ENCODE measurements around the gene EPB42.

EPB42 gene

DNA sequence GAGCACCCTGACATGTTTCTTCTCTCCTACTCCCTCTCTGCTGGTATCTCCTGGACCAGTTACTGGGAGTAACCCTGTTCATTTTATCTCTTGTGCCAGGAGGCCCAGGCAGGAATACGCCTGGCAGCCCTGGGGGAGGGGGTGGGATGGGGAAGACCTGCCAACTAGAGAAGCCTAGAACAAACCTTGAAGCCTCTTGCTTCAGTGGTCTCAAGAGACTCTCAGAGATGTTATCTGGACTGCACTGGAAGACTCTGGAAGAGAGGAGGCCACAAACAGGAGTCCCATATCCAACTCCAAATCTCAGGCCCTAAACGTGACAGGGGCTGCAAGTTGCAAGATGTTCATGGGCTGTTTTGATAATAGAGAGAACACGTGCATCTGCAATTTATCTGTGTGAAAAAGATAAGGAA lies at the start of gene EPB42:
Gene EPB42, minus strand, starts transcription at position 28 of the 413 bp plus-strand sequence. CDS start 193 bp downstream, outside the sequence.
- DNase-seq: no peak

DNA sequence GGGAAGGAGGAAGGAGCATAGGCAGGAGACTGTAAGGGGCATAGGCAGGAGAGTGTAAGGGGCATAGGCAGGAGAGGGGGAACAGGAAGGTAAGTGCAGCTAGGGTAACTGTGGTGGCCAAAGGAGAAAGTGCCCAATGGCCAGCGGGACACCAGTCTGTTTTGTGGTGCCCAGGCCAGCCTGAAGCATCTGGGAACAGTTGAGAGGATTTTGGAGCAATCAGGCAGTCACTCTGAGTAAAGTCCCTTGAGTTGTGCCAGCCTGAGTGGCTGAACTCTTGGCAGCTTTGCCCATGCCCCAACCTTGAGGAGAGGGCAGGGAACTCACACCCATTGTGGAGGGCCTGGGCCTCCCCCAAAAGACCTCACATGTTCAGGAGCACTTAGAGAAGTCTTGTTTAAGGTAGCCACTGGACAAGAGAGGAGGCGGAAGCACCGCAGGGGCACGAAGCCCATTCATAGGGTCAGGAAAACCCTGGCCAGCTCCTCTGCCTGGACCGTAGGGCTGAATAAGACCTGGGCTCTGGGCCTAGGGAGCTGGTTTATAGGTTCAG lies 49.4 kb upstream of the EPB42 start:
- DNase-seq: no peak

DNA sequence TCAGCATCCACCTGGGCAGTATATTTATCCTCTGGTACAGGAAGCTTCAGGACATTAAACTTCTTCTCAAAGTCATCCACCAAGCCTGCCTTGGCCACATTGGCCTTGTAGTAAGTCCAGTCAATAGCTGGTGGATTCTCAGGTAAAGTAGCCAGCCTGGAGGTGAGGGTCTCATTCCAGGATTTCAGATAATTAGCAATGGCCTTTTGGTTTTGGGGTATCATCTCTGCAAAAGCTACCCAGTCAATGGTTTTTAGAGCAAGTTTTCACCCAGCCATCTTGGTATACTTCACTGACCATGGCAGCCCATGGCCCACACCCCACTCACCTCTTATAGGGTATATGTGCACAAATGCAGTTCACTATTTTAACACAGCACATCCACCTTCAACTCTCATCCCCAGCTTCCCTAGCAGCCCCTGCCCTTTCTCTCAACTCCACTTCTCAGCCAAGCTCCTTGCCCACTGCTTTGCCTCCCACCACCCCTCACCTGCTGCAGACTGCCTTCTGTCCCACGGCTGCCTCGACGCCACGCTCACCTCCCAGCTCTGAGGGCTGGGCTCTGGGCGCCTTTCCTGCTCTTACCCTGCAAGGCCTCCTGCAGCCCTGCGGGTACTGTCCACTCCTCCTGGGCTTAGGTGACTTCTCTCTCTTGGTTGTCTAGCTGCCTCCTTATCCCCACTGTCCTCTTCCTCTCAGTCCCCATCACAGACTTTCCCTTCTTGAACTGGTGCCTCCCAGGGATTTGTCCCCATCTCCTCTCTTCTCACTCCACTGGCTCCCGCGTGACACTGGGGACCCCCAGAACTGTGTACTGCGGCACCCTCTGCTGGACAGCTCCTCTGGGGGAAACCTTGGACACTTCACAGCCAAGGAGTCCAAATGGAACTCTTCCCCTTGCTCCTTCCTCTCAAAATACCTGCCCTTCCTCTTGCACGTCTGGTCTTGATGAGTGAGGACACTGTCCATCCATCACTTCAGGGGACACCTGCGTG lies 47.6 kb upstream of the EPB42 start:
- no peak for DNase-seq

DNA sequence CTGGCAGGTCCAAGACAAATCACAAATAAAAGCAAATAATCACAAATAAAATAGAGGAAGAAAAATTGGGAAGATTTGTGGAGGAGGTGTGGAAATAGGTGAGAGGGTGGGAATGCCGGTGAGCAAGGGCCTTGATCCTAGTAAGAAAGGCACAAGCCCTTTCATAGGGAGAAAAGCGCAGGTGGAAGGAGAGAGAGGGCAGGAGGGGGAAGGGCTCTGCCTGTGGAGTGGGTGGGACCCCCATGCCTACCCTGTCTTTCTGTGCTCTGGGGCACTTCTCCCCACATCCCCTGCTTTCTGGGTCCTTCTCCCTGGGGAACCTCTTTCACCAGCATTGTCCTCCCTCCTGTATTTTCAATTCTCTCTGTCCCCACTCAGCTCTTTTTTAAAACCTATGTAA lies 46.6 kb upstream of the EPB42 start:
- DNase-seq: no peak

DNA sequence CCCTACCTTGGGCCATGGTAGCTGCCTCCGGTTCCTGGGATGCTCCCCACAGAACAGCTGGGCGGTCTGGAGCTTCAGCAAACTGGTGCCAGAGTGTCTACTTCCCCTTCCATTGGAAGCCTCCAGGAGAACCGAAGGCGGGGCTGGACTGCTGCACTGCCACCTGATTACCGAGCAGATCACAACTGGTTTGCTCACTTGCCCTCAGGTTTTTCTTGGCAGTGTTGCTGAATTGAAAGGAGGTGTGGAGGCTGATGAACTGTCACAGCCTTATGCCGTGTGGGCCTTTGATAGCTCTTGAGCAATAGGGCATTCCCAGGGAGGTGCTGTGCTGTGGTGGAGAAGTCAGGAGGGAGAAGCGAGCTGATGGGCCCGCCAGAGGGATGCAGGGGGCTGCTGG lies 46.0 kb upstream of the EPB42 start, which contains the start of gene TGM5:
Gene TGM5, minus strand, starts transcription at position 95 of the 400 bp plus-strand sequence. Its CDS starts 79 bp downstream, at position 16.
- DNase-seq: no peak

DNA sequence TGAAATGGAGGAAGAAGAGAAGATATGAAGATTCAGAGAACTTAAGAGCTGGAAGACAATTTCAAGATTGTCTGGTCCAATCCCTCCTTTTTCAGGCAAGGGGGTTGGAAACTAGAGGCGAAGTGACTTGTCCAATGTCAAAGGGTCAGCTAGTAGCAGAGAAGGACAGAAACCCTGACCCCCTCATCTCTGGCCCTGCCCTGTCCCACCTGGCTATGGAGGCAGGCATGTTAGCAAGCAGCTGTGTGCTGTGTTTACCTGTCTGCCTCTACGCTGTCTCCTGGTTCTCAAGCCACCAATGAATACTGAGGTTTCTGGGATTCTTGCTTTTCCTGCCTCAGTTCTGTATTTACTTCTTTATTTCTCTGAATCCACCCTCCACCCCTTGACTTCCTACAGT lies 45.6 kb upstream of the EPB42 start:
- DNase-seq: no peak

DNA sequence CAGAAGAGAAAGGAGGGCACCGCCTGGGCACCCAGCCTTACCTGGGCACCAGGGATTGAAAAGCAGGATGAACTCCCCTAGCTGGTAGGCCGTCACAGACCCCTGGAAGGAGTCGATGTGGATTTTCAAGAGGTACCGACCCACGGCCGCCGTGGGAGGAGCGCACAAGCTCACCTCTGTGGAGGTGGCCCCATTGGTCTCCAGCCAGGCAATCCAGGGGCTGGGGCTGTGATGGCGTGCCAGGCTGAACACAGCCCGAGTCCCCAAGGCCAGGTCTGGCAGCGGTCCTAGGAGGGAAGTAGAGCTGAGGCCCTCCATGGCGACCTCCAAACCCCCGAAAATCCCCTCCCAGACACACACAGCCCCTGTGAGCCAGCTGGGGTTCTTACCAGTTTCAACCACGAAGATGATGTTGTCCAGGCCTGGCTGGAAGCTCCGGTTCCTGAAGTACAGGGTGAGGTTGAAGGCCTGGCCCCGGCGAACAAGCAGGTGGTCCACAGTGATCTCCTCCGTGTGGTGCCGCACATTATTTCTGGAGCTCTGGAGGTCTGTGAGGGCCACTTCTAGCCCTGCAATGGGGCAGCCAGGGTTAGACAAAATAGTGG lies 39.3 kb upstream of the EPB42 start:
- no peak for DNase-seq

DNA sequence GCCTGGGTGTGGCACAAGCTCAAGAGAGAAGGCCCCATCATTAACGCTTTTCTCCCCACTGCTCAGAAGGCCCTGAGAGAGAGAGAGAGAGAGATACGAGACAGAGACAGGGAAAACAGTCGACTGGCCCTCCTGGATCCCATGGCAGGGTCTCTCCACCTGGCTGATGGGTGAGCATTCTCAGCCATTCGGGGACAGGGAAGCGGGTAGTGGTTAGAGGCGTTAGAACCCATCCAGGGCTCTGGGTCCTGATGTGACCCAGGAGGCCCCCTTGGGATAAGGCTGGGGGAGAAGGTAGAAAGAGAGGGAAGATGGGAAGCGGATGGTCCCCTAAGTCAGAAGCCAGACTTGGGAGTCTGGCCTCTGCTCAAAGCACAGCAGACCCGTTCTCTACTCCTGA lies 38.0 kb upstream of the EPB42 start:
- no peak for DNase-seq

DNA sequence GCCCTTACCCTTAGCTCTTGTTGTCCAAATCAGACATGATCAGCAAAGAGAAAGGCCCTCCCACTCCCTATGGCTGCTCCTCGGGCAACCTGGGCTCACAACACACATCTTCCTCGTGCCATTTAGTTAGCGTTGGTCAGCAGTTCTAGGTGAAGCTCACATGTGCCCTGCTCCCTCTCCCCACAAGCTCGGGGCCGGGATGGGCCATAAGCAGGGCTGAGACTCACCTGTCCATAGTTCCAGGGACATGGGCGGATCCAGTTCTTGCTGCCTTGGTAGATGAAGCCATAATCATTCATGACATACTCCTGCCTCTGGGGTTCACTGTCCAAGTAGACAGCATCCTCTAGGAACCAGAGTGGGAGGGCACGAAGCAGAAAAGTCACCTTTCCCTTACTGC lies 35.5 kb upstream of the EPB42 start:
- no peak for DNase-seq

DNA sequence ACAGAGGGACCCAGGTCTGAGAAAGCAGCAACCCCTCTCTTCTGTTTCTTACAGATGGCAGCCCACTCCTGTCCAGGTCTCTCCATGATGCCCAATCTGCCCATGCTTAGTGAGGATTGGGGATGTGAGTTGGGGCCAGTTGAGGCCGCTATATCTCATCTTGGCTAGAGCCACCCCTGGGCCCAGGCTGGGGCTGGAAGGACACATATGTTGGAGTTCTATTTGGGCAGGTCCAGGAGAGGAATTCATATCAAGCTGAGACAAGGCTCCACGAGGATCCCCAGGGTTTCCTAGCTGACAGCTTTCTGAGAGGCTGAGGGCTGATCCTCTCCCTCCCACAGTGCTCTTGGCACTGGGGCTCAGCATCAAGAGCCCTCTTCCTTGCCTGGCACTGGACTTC lies 34.6 kb upstream of the EPB42 start:
- DNase-seq: no peak

DNA sequence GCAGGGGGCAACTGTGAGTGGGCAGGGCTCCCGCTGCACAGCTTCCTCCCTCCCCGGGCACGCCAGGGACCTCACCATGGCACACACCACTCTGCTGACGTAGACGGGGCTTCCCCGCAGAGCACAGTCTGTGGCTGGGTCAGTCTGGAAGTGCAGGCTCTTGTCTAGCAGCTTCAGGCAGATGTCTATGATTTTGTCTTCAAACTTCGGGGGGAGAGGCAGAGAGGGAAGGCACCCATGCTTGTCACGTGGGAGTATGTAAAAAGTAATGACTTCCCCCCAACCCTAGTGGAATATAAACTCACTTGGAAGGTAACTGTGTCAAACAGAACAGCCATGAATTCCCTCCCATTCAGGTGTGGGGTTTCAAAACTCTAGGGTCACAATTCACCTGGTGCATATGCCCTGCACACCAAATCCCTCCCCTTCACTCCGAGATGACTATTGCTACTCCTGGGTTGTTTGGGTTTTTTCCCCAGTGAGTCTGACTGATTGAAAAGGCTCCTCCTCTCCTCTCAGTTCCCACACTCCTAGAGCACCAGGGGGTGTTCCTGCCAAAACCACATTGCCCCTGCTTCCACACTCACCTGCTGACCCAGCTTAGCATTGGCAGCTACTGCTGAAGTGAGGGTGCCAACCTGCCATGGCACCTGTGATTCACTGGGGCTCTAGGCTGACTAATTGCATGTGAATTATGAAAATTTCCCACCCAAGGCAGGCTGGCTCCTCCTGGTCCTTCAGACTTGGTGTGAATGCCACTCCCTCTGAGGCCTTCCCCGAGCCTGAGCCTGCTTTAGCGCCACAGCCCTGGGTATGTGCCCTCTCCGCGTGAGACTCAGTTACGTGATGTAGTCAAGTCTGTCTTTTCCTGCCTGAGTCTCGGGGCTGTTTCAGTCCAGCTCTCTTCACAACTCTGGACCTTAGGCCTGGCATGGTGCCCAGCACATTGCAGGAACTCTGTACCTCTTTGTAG lies 32.9 kb upstream of the EPB42 start:
- peak; percentile 7 for DNase-seq

DNA sequence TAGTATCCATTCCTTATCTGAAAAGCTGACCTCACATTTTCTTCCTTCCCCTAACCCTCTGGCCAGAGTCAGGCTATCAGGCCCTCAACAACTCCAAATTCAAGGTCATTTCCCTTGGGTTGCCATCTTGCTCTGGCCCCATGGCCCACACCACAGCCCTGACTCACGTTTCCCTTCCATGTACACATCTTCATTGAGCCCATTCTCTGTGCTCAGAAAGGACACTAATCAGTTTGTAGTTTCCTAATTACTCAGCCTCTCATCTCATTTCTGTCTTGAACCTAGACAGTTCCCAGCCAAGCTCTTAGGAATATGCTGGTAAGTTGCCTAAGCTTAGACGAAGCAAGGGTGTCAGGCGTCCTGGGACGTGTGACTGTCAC lies 31.0 kb upstream of the EPB42 start:
- DNase-seq: no peak

DNA sequence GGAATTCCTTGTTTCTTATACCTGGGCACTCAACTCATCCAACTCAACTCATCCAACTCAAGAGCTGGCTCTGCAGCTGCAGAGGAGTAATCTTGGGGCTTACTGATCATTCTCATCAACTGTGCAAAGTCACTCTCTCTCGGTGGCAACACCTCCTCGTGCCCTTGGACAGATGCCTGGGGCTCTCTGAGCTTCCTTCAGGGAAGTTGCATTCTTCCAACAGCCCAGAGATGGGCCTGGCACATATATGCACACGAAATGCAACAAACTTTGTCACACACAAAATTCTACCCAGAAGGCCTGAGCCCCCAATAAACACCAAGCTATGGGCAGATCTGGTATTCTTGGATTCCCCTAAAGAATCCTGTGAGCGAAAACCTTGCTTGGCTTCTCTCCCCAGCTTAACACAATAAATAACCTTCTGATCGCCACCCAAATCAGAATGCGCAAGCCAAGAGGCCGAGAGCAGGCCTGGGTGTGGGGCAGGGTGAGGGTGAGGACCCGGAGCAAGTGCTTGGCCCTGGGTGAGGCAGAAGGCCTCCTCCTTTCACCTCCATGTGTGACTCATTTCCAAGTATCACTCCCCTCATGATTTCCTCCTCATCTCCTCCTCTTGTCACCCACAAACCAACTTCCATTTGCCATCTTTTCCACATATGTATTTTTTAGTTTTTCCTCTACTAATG lies 30.5 kb upstream of the EPB42 start:
- no peak for DNase-seq

DNA sequence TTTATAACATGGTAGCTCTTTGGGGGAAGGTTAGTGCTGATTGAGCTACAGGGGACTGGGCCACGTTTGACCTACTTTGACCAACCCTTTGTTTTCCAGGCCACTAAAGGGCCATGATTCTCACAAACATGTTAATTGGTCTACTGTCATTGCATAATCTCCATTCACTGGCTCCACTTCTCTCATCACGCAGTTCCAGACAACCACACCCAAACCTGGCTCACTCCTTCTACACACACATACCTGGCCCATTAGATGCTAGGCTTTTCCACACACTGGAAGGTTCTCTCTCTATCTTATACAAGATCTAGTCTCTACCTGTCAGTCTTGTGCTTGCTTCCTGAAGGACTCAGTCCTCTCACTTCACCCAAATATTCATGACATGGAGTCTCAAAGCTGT lies 30.0 kb upstream of the EPB42 start:
- DNase-seq: no peak

DNA sequence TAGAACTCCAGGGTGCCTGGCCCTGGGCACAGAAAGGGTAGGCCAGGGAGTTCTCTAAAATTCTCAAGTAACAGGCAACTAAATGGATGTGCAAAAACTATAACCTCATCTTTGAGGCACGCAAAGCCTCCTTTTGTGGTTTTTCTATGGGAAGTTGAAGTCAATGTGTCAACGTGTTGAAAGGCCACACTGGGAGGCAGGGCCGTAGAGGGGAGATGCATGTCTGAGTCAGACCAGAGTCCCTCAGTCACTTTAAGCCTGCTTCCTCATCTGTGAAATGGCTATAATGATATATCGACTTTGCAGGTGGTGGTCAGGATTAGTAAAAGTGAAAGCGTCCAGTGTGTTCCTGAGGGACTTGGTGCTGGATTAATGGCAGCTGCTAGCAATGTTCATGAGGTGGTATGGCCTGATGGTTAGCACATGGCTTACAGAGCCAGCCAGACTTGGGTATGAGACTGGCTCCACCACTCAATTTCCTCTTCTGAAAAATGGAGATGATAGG lies 28.9 kb upstream of the EPB42 start:
- no peak for DNase-seq

DNA sequence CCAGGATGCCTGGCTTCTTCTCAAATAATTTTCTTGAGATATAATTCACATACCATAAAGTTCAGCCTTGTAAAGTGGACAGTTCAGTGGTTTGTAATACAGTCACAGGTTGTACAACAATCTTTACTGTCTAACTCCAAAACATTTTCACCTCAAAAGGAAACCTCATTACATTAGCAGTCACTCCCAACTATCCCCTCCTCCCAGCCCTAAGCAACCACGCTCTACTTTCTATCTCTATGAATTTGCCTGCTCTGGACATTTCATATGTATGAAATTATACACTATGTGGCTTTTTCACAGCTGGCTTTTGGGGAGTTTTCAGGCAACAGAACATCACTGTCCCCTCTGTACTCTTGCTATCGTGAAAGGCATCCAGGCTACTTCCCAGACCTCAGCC lies 28.4 kb upstream of the EPB42 start:
- no peak for DNase-seq

DNA sequence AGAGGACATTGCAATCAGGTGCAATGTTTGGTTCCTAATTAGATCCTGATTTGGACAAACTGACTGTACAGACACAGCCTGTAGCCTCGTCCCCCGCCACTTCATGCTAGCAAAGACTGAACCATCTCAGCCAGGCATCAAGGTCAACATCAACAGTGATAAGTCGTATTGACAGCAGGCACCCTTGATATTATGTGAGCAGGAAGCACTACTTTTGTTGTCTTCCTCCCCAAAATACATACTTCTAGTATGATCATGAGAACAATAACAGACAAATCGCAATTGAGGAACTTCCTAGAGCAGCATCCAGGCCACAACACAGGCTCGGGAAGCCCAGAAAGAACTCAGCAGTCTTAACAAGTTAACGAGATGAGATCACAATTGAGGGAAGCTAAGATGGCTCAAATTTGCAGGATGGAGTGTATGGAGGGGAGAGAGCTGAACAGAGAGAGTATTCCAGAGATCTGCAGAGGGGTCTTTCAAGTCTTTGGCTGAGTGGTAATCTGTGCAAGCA lies 25.5 kb upstream of the EPB42 start:
- DNase-seq: no peak

DNA sequence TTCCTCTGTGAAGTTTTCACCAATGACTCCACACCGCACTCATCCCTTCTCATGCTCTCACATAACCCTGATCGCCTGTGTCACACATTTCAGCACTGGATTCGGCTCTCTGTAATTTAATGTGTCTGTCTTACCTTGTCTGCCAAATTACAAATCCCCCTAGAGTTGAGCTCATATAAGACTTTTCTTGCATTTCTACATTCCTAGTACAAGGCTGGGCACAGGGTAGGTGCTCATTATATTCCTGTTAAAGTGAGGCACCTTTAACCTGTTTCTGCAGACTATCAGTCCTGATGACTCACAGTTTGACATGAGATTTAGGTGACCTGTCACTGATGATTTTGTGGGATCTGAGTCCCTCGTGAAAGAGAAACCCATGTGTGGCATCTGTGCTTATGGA lies 23.3 kb upstream of the EPB42 start:
- DNase-seq: no peak

DNA sequence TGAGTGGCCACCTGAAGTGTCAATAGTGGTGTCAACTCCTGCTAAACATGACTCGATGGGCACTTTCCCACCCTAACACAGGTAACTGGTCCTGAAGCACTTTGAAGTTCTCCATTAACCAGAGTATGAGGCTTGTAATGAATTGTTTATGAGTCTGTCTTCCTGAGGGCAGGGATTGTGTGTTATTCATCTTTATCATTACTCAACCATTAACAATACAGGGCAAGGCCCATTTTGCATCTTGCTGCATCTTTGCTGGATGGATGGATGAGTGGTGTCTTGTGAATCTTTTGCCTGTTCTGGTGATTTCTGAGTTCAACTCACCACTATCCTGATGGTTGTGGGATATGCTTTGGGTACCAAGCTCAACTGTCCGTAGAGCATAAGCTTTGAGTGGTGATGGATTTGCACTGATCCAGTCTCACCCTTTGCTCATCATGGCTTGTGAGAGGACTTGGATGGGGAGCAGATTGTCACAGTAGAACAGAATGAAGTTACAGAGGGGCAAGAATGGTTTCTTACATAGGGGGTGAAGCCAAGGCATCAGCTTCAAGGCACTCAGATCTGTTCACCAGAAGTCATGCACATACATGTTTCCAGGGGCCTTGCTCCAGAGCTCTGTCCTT lies 22.3 kb upstream of the EPB42 start:
- no peak for DNase-seq

DNA sequence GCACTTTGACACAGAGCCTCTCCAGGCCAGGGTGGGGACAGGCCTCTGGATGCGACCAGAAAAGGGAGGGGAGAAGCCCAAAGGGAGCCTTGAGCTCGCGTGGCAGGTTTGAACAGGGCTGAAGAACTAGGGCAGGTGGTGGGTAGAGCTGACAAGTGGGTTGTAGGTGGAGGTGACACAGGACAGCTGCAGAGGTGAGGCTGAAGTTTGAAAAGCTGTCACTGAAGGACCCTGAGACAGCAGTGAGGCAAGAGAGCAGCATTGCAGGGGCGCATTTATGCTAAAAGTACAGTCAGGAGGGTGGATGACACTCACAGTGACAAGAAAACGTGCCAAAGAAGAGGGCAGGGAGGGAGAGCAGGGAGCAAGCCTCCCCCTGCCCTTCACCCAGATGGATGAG lies 21.8 kb upstream of the EPB42 start:
- no peak for DNase-seq

DNA sequence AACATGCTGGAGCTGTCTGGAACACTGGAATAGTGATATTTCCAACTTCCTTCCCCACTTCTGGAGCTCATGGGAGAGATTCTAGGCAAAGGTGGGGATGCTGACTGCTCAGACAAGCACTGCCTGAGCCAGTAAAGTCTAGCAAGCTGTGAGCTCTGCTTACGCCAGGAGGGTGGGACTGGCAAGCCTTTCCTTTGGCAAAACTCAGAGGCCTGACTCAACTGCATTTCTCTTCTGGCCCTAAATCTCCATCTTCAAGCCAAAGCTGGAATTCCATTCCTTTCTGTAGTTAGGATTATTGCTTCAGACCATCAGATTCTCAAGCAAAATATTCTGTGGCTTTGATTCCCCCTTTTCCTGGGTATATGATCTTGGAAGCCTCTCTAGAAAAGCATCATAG lies 20.3 kb upstream of the EPB42 start:
- DNase-seq: no peak

Data from CD4-positive, alpha-beta T cell treated with Interleukin-6 for 4 hours (primary cell).